KOPT-K1 (cell line): ENCODE data around the gene THAP6.
"Not testable (repeated sequence)": the region's sequence is repeated elsewhere in the genome, so short reads cannot be mapped to it uniquely, and the experiment has no call there.

Experiments used
- H3K27ac ChIP-seq: fragments of 200-600 bp; sonication (generic); 2 replicates; pipeline ENCODE4 v1.5.1; 2016; ENCODE audit warnings: antibody characterized with exemption, mild to moderate bottlenecking, low read depth, low read length; ENCODE audit not compliant: poor library complexity, severe bottlenecking
- H3K36me3 ChIP-seq: fragments of 200-600 bp; sonication (generic); 2 replicates; pipeline ENCODE4 v1.5.1; 2017; ENCODE audit warnings: antibody characterized with exemption, mild to moderate bottlenecking, low read length, moderate library complexity; ENCODE audit not compliant: insufficient read depth
- H3K9me3 ChIP-seq: fragments of 200-600 bp; sonication (generic); 2 replicates; pipeline ENCODE4 v1.5.1; 2017; ENCODE audit warnings: antibody characterized with exemption, low read length, mild to moderate bottlenecking; ENCODE audit not compliant: insufficient read depth, poor library complexity, severe bottlenecking

Gene THAP6

DNA sequence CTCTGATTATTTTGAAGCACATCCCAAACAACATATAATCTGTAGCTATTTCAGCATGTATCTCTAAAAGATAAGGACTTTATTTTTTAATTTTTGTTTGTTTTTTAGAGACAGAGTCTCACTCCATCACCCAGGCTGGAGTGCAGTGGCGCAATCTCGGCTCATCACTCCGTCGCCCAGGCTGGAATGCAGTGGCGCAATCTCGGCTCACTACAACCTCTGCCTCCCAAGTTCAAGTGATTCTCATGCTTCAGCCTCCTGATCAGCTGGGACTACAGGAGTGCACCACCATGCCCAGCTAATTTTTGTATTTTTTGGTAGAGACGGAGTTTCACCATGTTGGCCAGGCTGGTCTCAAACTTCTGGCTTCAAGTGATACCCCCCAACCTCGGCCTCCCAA lies 29.9 kb downstream of the THAP6 start:
- H3K27ac ChIP-seq, H3K36me3 ChIP-seq, H3K9me3 ChIP-seq: not testable (repeated sequence)

DNA sequence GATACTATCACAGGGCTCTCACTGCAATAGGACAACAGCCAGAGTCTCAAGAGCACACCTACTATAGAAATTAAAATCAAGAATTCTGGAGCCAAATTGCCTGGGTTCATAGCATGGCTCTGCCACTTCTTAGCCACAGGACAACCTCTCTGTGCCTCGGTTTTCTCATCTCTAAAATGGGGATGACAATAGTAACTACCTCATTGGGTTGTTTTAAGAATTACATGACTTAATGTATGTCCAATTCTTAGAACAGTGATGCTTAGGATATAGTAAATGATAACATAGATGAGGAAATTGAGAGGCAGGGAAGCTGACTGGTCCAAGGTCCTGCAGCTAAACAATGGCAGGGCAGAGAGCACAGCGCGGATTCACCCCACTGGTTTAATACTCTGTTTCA lies 30.6 kb downstream of the THAP6 start:
- Histone ChIP-seq H3K36me3 (peaks cover 9% of the 10 kb centered on the region), H3K27ac (no peak overlapping the region)

DNA sequence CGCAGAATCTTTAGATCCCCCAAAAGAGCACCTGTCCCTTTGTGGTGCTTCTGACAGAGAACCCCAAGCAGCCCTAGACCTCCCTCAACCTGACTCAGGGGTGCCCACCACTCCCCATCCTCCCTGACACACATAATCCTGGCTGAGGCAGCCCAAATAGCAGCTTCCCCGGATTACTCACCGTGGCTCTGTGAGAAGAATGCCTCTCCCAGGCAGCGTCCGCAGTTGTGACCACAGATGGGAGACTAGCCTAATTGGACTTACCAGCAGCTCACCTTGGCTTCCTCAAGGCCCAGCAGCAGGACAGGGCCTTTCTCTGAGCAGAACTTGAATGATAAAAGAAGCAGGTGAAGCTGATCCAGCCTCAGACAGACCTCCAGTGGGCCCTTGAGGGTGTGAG lies 31.3 kb downstream of the THAP6 start:
- H3K9me3 ChIP-seq: no peaks in the 10 kb centered on the region
- no peak overlapping the region for H3K27ac ChIP-seq
- H3K36me3 ChIP-seq: peaks cover 9% of the 10 kb centered on the region

More for the DNA sequence above, 30.6 kb downstream of the THAP6 start:
- no peaks in the 10 kb centered on the region for H3K9me3 ChIP-seq

DNA sequence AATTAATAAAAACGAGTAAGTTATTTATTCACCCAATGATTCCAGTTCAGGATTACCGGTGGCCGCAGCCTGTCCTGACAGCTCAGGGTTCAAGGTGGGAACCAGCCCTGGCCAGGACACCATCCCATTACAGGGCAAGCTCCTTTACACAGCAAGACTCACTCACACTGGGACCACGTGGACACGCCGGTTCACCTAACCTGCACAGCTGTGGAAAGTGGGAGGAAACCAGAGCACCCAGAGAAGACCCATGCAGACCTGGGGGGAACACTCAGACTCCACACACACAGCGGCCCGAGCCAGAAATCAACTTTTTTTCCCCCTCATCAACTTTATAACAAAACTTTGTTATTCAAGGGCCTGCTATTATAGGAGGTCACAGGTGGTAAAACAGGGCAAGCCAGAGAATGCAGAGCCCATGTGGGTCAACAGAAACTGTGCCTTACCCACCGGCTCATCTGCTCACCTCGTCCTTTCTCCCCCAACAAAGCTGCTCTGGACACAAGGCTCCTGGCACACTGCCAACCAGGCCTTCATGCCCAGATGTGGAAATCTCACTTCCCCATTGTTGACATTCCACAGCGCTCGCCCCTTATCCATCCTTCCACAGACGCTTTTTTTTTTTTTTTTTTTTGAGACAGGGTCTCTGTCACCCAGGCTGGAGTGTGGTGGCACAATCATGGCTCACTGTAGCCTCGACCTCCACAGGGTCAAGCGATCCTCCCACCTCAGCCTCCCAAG lies 33.5 kb downstream of the THAP6 start:
- Histone ChIP-seq H3K9me3 (no peaks in the 10 kb centered on the region), H3K36me3 (peaks cover 7% of the 10 kb centered on the region), H3K27ac (no peak overlapping the region)

DNA sequence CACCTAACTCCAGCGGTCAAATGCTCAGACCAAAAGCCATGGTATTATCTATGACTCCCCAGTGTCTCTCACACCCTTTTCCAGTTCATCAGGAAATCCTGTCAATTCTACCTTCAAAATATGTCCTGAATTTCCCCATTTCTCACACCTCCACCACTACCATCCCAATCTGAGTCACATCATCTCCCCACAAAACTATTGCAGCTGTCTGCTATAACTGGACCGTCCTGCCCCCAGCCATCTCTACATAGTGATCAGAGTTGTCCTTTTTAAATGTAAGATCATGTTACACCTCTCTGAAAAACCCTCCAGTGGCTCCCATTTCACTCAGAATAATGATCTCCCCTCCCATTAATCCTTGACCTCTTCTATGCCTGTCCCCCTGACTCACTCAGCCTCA lies 34.7 kb downstream of the THAP6 start:
- H3K36me3 ChIP-seq: no peaks in the 10 kb centered on the region
- no peak overlapping the region for H3K27ac ChIP-seq
- H3K9me3 ChIP-seq: no peaks in the 10 kb centered on the region

DNA sequence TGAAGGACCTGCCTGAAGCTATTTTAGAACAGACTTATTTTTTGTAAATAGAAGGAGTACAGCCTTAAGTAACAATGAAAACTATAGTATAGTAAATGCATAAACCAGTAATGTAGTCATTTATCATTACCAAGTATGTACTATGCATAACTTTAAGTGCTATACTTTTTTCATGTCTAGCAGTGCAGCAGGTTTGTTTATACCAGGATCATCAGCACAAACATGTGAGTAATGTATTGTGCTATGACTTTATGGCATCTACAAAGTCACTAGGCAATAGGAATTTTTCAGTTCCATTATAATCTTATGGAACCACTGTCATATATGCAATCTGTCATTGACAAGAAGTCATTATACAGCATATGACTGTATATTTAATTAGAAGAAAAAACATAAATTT lies 38.2 kb downstream of the THAP6 start:
- H3K27ac ChIP-seq: no peak overlapping the region
- H3K36me3 ChIP-seq: no peaks in the 10 kb centered on the region
- no peaks in the 10 kb centered on the region for H3K9me3 ChIP-seq

DNA sequence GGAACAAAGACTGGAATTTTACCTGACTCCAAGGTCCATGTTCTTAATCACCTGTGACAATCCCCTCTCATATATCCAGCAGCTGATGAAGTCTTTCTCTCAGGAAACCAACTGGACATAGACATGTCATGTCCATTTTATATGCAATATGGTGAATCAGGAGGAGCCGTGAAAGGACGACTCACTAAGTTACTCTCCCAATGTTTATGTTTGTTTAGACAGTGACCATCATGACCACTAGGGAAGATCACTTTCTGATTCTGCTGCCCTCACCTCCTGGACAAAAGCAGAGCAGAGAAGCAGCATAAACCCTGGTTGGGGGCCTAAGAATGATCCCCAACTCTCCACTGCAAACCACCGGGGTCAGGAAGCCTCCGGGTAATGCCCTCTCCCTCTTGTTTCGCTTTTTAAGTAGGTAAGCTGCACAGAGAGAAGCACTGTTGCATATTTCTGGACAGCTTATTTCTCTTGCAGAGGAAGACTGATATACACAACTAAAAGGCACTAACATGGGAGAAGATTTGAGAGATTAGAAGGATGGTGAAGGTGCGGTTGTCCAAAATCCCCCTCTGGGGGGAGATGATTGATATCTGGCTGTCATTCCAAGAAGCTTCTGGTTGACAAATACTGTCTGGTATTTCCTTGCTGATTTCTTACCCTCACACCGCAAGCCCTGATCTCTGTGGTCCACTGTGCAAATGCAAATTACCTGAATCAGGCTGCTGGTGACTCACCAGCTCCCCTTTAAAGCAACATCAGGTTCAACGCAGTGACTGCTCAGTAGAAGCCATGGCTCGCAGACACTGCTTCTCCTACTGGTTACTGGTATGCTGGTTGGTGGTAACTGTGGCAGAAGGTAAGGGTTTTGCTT lies 41.3 kb downstream of the THAP6 start, which contains the start of gene ODAPH:
TSS of gene ODAPH (plus strand) at position 773 of the 871 bp plus-strand sequence. CDS start at position 790, 17 bp downstream.
- no peaks in the 10 kb centered on the region for H3K9me3 ChIP-seq
- H3K36me3 ChIP-seq: no peaks in the 10 kb centered on the region
- no peak within 1 kb of the TSS for H3K27ac ChIP-seq

DNA sequence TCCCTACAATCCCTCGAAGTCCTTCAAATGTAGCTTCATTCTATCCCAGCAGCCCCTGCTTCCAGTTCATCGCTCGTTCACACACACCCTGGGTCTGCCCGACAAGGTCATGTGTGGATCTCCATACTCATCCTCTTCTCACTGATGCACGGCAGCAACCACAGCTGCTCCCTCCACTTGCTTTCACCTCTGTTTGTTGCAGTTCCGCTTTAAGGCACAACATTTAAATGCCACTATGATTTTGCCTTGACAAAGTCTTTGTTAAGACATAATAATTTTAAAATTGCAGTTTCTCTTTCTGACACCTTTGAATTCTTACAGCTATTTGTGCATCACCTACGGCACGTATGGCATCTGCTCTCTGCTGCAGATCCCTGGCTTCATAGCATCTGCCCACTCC lies 43.4 kb downstream of the THAP6 start:
- H3K36me3 ChIP-seq: no peaks in the 10 kb centered on the region

DNA sequence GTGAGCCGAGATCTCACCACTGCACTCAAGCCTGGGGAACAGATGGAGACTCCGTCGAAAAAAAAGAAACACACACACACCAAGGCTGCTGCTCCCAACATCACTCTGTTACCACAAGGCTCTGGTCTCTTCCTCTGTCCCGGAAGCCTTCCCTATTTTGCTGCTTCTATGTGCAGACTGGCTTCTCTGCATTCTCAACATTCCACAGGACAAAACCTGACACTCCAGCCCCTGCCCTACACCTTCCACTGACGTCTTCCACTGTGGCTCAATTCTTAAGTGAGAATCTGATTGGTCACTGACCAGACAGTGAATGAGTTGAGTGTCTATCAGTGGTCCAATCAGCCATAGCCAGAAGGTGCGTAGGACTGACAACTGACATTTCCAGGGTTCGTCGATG lies 47.5 kb downstream of the THAP6 start:
- Histone ChIP-seq H3K9me3 (no peaks in the 10 kb centered on the region), H3K36me3 (no peaks in the 10 kb centered on the region), H3K27ac (no peak overlapping the region)

More for the DNA sequence above, 43.4 kb downstream of the THAP6 start:
- H3K9me3 ChIP-seq: no peaks in the 10 kb centered on the region
- H3K27ac ChIP-seq: no peak overlapping the region

DNA sequence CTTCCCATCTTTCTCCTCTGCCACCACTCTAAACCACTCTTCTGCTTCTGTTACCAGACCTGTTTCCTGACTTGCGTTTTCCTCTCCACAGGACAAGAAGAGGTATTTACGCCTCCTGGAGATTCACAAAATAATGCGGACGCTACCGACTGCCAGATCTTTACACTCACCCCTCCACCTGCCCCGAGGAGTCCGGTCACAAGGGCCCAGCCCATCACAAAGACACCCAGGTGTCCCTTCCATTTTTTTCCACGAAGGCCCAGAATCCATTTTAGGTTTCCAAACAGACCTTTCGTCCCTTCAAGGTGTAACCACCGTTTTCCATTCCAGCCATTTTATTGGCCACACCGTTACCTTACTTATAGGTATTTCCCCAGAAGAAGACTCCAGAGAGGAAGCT lies 49.8 kb downstream of the THAP6 start:
- H3K27ac ChIP-seq: no peak overlapping the region

DNA sequence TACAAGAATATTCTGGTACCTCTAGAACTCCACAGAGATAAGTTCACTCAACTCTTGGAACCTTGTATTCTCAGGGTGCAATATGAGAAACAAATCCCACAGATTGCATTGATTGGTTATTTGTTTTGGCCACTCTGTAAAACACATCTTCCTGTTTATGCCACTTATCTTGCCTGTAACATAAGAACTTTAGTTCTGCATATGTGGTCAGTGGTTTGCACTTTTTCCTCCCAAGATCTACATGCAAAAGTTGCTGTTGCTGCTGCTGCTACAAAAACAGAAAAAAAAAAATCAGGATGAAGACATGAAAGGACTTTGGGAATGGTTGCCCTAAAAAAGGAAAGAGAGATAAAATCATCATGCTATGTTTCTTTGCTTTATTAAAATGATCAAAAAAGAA lies 51.2 kb downstream of the THAP6 start:
- Histone ChIP-seq H3K36me3 (no peaks in the 10 kb centered on the region), H3K9me3 (no peaks in the 10 kb centered on the region), H3K27ac (no peak overlapping the region)

More for the DNA sequence above, 49.8 kb downstream of the THAP6 start:
- Histone ChIP-seq H3K9me3 (no peaks in the 10 kb centered on the region), H3K36me3 (no peaks in the 10 kb centered on the region)

DNA sequence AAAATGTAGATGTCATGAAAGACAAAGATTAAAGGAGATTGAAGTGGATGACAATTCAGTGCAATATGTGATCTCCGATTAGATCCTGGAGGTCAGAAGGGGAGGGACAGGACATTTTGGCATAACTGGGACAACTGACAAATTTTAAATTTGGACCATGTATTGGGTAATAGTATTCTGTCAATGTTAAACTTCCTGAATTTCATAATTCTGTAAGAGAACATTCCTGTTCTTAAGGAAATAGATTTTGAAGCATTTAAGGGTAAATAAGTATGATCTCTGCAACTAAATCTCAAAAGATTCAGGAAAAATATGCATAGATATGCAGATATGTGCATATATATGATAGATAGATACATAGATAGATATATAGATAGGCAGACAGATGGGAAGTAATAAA lies 52.6 kb downstream of the THAP6 start:
- Histone ChIP-seq H3K9me3 (no peaks in the 10 kb centered on the region), H3K36me3 (no peaks in the 10 kb centered on the region), H3K27ac (no peak overlapping the region)

DNA sequence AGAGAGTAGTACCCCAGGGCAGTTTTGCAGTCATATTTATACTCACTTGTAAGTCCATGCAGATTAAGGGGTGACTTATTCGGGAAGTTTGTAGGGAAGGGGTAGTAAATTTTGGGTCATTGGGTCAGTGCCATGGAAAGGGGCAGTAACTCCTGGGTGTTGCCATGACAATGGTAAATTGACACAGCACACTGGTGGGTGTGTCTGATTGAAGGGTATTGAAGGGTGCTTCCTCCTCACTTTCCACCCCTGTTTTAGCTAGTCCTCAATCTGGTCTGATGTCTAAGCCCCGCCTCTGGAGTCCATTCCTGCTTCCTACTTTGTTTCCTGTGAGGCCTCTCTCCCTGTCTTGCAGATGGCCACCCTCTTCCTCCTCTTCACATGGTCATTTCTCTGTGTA lies 53.5 kb downstream of the THAP6 start:
- no peaks in the 10 kb centered on the region for H3K9me3 ChIP-seq
- no peaks in the 10 kb centered on the region for H3K36me3 ChIP-seq
- H3K27ac ChIP-seq: no peak overlapping the region
